ENCODE data around the gene SYT12. TPM values are rescaled to one million over a fixed set of nuclear protein-coding genes. Genes with fewer than 3 reads are reported as not detected.

The SYT12 gene
- total and polyA plus RNA-seq, 10 donors: 0.02 to 0.13 (median 0.05) TPM; not detected in 7

GRCh38 chr11:67030976-67031375, 8.0 kb downstream of the SYT12 start:
- H3K9me3 ChIP-seq: no peaks in the 10 kb centered on the region
- DNase-seq: no peak
- no peaks in the 10 kb centered on the region for H3K36me3 ChIP-seq
- no peak overlapping the region for H3K4me3 ChIP-seq
- intact Hi-C loops (cut with DNase I; ENCODE audit: low total_unique reads): no loop called here
- TF ChIP-seq POLR2A (IDR thresholded peaks at IDR 0.05) (no peak), POLR2AphosphoS5 (IDR thresholded peaks at IDR 0.05) (no peak)
- TF ChIP-seq, protein P1, sequence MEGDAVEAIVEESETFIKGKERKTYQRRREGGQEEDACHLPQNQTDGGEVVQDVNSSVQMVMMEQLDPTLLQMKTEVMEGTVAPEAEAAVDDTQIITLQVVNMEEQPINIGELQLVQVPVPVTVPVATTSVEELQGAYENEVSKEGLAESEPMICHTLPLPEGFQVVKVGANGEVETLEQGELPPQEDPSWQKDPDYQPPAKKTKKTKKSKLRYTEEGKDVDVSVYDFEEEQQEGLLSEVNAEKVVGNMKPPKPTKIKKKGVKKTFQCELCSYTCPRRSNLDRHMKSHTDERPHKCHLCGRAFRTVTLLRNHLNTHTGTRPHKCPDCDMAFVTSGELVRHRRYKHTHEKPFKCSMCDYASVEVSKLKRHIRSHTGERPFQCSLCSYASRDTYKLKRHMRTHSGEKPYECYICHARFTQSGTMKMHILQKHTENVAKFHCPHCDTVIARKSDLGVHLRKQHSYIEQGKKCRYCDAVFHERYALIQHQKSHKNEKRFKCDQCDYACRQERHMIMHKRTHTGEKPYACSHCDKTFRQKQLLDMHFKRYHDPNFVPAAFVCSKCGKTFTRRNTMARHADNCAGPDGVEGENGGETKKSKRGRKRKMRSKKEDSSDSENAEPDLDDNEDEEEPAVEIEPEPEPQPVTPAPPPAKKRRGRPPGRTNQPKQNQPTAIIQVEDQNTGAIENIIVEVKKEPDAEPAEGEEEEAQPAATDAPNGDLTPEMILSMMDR (IDR thresholded peaks at IDR 0.05 in 8 of 11, conservative IDR thresholded peaks at IDR 0.05 in 3 of 11): no peak
- no peak overlapping the region for H3K27ac ChIP-seq
- 41 to 47% (median 44%) methylated on average over 9 of the region's 9 CpGs for WGBS, 5 donors
- peaks cover 0 to 21% (median 4%) of the 10 kb centered on the region in 6 donors for H3K4me1 ChIP-seq
- H3K27me3 ChIP-seq (replicated peaks in 1 of 7): peaks cover 0 to 90% (median 18%) of the 10 kb centered on the region in 7 donors

GRCh38 chr11:67031791-67032561, 9.0 kb downstream of the SYT12 start:
- Histone ChIP-seq H3K27me3 (replicated peaks in 1 of 7) (peaks cover 0 to 84% (median 18%) of the 10 kb centered on the region in 7 donors), H3K36me3 (no peaks in the 10 kb centered on the region), H3K4me3 (no peak overlapping the region), H3K27ac (no peak overlapping the region), H3K4me1 (peaks cover 0 to 21% (median 4%) of the 10 kb centered on the region in 6 donors), H3K9me3 (no peaks in the 10 kb centered on the region)
- no peak for DNase-seq
- 72 to 79% (median 78%) methylated on average over 23 of the region's 23 CpGs for WGBS, 5 donors
- TF ChIP-seq, protein P1 (IDR thresholded peaks at IDR 0.05 in 8 of 11, conservative IDR thresholded peaks at IDR 0.05 in 3 of 11): no peak
- TF ChIP-seq POLR2AphosphoS5 (IDR thresholded peaks at IDR 0.05): no peak
- no peak for TF ChIP-seq POLR2A (IDR thresholded peaks at IDR 0.05)
- intact Hi-C loops (cut with DNase I; ENCODE audit: low total_unique reads): no loop called here

DNA sequence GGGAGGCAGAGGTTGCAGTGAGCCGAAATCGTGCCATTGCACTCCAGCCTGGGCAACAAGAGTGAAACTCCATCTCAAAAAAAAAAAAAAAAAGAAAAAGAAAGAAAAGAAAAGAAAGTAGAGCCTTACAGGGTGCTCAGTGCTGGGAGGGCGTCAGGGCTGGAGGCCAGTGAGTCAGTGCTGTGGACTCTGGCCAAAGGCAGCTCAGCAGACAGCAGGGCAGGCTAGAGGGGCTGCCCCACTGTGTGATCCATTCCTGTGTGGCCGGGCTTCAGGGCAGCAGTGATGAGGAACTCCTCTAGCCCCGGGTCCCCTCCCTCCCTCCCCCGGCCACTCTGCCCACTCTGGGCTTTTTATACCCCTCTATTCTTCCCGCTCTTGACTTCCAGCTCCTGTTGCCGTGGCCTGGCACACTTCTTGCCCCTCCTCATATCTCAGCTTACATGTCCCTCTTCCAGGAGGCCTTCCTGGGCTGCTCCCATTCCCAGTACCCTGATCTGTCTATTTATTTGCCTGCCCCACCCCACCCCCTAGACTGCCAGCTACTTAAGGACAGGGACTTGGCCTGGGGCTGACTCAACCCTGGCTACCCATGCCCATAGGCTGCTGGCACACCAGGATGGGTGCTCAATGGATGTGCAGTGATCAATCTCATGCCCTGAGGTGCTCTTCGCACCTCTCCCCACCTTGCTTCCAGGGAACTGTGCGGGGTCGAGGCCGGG, 10.1 kb downstream of the SYT12 start:
- Histone ChIP-seq H3K4me3 (no peak overlapping the region), H3K36me3 (no peaks in the 10 kb centered on the region), H3K4me1 (peaks cover 0 to 15% (median 0%) of the 10 kb centered on the region in 6 donors), H3K27ac (no peak overlapping the region), H3K27me3 (replicated peaks in 1 of 7) (peaks cover 0 to 84% (median 18%) of the 10 kb centered on the region in 7 donors), H3K9me3 (no peaks in the 10 kb centered on the region)
- intact Hi-C loops (cut with DNase I; ENCODE audit: low total_unique reads): no loop called here
- WGBS, 5 donors: 62 to 72% (median 69%) methylated on average over 10 to 12 of the region's 12 CpGs
- no peak for DNase-seq
- TF ChIP-seq POLR2A (IDR thresholded peaks at IDR 0.05): no peak
- TF ChIP-seq POLR2AphosphoS5 (IDR thresholded peaks at IDR 0.05): no peak
- TF ChIP-seq, protein P1 (IDR thresholded peaks at IDR 0.05 in 8 of 11, conservative IDR thresholded peaks at IDR 0.05 in 3 of 11): no peak

GRCh38 chr11:67033661-67034166, 10.8 kb downstream of the SYT12 start:
- intact Hi-C loops (cut with DNase I; ENCODE audit: low total_unique reads): no loop called here
- peaks cover 0 to 86% (median 18%) of the 10 kb centered on the region in 7 donors for H3K27me3 ChIP-seq (replicated peaks in 1 of 7)
- no peaks in the 10 kb centered on the region for H3K36me3 ChIP-seq
- WGBS, 5 donors: 57 to 79% (median 65%) methylated on average over 7 to 8 of the region's 8 CpGs
- no peak for DNase-seq
- no peak overlapping the region for H3K4me3 ChIP-seq
- no peak overlapping the region for H3K27ac ChIP-seq
- no peaks in the 10 kb centered on the region for H3K9me3 ChIP-seq
- TF ChIP-seq POLR2A (IDR thresholded peaks at IDR 0.05): no peak
- TF ChIP-seq POLR2AphosphoS5 (IDR thresholded peaks at IDR 0.05): no peak
- TF ChIP-seq, protein P1 (IDR thresholded peaks at IDR 0.05 in 8 of 11, conservative IDR thresholded peaks at IDR 0.05 in 3 of 11): no peak
- peaks cover 0 to 10% (median 0%) of the 10 kb centered on the region in 6 donors for H3K4me1 ChIP-seq
